HG03103 (cell line): Measurements from ENCODE around the gene FUT8.

Source experiments
- ATAC-seq: cut with Tn5 transposase; IDR thresholded peaks from one replicate; pipeline ENCODE4 v1.9.1; 2021; ENCODE audit warnings: low read depth; ENCODE audit not compliant: unreplicated experiment

FUT8 gene

GRCh38 chr14:65412032-65412846, at the start of gene FUT8:
FUT8 (plus strand) TSS chr14:65412730; CDS start chr14:65561564, 148,834 bp downstream.
- ATAC-seq, result peak; percentile 56

- ATAC-seq, result no peak
These were observed 45.5 kb upstream of the FUT8 start for GRCh38 chr14:65366802-65367565.

DNA sequence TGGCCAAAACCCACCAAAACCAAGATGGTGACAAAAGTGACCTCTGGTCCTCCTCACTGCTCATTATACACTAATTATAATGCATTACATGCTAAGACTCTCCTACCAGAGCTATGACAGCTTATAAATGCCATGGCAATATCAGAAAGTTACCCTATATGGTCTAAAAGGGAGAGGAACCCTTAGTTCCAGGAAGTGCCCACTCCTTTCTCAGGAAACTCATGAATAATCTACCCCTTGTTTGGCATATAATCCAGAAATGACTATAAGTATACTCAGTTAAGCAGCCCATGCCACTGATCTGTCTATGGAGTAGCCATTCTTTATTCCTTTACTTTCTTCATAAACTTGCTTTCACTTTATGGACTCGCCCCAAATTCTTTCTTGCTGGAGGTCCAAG, 43.0 kb upstream of the FUT8 start:
- ATAC-seq, result no peak

DNA sequence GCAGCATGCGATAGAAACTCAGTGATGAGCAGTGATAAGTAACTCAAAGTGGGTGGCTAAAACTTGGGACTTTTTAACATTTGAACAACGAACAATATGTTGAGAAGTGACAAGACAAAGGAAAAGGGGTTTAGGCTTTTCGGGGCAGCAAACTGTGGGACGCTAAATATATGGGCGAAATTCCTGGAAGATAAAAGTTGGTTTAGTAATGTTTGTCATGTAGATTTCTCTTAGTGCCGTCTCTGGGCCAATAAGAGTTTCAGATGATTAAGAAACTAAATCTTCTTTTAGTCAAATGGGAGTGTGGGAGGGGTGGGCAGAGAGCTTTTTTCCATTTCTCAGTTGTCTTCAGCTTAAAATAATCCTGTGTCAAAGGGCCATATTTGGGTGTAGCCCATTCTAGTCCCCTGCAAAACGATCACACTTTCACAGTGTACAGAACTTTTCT, 41.7 kb upstream of the FUT8 start:
- no peak for ATAC-seq

DNA sequence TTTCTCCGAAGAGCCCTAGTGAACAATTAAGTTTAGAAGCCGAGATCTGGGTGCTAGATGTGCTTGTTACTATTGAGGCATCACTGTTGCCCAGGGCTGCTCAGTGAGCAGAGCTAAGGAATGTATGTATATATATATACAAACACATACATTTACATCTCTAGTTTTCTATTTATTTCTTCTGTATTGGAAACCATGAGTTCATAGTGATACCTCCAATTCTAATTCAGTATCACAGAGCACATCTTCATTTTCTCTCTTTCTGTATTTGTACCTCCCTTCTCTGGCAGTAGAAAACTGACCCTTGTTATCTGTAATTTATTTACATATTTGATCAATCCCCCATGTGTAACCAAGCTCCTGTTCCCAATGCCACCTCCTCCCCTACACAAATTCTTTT, 40.7 kb upstream of the FUT8 start:
- no peak for ATAC-seq

- ATAC-seq, result no peak
These were observed 39.4 kb upstream of the FUT8 start for GRCh38 chr14:65373016-65373670.

GRCh38 chr14:65373671-65374039, 38.9 kb upstream of the FUT8 start:
- ATAC-seq, result no peak

GRCh38 chr14:65377576-65377975, 35.0 kb upstream of the FUT8 start:
- ATAC-seq, result no peak

GRCh38 chr14:65382586-65382985, 29.9 kb upstream of the FUT8 start:
- no peak for ATAC-seq

- no peak for ATAC-seq
These were observed 25.4 kb upstream of the FUT8 start for GRCh38 chr14:65387171-65387570.

DNA sequence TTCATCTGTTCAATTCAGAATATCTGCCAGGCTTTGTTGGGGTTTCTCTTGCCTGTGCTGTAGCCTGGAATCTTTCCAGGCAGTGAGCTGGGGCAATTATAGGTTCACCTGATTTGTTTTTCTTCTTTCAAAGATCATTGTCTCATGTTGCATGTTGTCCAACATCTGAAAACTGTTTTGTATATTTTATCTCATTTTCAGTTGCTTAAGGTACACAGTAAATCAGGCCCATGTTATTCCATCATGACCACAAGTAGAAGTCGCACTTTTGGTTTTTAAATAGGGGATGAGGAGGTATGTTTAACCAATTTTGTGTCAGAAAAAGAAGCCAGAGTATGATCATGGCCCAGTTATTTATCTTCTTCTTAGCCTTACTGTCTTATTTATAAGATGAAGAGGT, 24.9 kb upstream of the FUT8 start:
- ATAC-seq, result no peak

GRCh38 chr14:65392296-65392695, 20.2 kb upstream of the FUT8 start:
- ATAC-seq, result no peak

DNA sequence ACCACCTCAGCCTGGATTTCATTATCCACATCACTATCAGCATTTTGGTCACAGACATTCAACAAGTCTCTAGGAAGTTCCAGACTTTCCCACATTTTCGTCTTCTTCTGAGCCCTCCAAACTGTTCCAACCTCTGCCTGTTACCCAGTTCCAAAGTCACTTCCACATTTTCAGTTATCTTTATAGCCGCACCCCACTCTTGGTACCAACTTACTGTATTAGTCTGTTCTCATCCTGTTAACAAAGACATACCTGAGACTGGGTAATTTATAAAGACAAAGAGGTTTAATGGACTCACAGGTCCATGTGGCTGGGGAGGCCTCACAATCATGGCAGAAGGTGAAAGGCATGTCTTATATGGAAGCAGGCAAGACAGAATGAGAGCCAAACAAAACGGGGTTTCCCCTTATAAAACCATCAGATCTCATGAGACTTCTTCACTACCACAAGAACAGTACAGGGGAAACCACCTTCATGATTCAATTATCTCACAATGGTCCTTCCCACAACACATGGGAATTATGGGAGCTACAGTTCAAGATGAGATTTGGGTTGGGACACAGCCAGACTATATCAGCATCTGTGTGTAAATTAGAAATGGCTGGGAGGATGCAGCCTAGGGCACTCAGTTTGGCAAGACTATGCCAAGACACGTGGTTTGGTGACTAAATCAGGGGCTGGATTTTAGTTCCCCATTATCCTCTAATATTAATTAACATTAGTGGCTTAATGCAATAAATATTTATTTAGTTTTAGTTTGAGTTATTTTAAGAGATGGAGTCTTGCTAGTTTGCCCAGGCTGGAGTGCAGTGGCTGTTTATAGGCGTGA, 16.2 kb upstream of the FUT8 start:
- ATAC-seq, result no peak

GRCh38 chr14:65403231-65403630, 9.3 kb upstream of the FUT8 start:
- ATAC-seq, result no peak

GRCh38 chr14:65408113-65408512, 4.4 kb upstream of the FUT8 start:
- no peak for ATAC-seq

- ATAC-seq, result no peak
These were observed 1.9 kb upstream of the FUT8 start for GRCh38 chr14:65410640-65411039.

DNA sequence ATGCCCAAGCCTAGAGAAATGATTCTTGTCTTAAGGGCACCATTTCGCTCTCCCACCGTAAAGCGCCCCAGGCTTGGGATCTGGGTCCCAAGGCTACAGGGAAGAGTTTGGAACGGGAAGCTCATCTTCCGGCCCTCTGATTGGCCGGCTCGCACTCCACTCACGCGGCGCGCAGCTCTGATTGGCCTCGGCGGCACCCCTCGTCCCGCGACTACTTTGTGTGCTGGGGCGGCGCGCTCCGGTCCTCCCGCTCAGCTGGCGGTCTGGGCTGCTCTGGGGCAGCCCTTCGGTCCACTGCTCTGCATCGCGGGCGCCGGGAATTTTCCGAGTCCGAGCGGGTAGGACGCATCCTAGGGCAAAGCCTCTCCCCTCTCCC, 886 bp upstream of the FUT8 start:
- peak; percentile 39 for ATAC-seq

DNA sequence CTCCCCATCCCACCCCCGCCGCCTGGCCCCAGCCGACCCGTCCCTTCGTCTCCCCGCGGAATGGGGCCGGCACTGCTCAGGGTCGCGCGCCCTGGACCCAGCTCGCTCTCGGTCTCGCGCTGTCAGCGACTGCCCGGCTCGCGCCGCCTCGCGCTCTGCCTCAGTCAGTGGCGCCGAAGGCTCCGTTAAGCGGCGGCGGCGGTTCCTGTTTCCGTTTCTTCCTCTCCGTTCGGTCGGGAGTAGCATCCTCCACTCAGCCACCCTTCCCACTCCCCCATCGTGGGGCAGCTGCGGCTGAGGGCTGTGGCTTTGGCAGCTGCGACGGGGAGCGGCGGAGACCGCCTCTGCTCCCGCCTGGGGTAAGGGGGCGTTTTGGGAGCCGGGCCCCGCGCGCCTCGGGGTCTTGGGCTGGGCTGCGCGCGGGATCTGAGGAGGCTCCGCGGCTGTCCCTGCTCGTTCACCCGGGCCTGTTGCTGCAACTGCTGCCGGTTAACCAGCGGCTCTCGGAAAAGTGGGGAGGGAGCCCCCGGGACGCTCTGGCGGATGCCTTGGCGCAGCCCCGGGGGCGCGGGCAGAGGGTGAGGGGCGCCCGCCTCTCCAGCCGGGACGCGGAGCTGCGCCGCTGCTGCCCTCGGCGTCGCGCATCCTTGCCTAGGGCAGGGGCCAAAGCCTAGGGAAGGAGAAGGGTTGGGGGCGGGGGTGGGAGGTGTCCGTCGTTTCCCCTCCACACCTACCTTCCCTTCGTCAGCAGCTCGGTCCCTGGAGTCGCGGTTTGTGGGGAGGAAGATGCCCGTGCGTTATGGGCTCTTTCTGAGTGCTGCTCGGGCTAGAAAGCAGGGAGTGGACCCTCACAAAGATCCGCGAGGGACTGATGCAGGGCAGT, 567 bp downstream of the FUT8 start:
- ATAC-seq, result peak; percentile 38

GRCh38 chr14:65413739-65414045, 1.2 kb downstream of the FUT8 start:
- ATAC-seq, result no peak
